Measurements from ENCODE around the gene FSTL4. TPM values are rescaled to one million over a fixed set of nuclear protein-coding genes. Genes with fewer than 3 reads are reported as not detected.

The FSTL4 gene
- total and polyA plus RNA-seq, 4 donors, result 0.08 to 1.4 (median 0.31) TPM

DNA sequence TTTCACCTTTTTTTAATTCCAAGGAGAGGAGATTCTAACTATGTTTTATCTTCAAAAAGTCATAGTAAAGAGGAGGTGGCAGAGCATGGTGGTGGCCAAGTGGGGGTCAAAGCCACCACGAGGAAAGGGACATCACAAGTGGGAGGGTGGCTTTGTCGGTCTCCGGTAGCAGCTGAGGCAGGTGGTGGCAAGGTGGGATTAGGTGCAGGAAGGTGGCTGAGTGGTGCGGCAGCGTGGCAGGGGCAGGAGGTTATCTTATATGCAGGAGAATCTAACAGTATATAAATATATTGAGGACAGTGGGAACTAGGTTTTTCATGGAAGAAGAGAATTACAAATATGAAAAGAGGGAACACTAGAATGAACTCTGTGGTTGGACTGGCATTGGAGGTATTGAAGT is 196.8 kb downstream of the FSTL4 start:
- 84 to 90% methylated on average over 5 of the region's 5 CpGs for WGBS, 2 donors
- ATAC-seq (ENCODE audit: insufficient read depth, low FRiP score) (no peak), DNase-seq (no peak)
- Histone ChIP-seq H3K4me3 (no peak overlapping the region), H3K9me3 (ENCODE audit: control insufficient read depth in 4 of 4, insufficient read depth in 3 of 4, low read length in 3 of 4) (no peaks in the 10 kb centered on the region), H3K27me3 (ENCODE audit: control insufficient read depth in 3 of 3, insufficient read depth in 3 of 3, low read length in 2 of 3) (peaks cover 0 to 26% (median 4%) of the 10 kb centered on the region in 3 donors), H3K4me1 (ENCODE audit: control insufficient read depth in 5 of 5, insufficient read depth in 5 of 5, low read length in 5 of 5) (no peaks in the 10 kb centered on the region), H3K27ac (ENCODE audit: low read depth in 1 of 2, low read length in 1 of 2) (no peak overlapping the region), H3K36me3 (ENCODE audit: control insufficient read depth in 4 of 4, insufficient read depth in 4 of 4, low read length in 4 of 4) (no peaks in the 10 kb centered on the region), H3K9ac (ENCODE audit: insufficient read depth in 1 of 2, low read length in 2 of 2) (no peak overlapping the region)
- no peak for TF ChIP-seq CTCF (IDR thresholded peaks at IDR 0.05; ENCODE audit: control extremely low read depth, extremely low read depth)

DNA sequence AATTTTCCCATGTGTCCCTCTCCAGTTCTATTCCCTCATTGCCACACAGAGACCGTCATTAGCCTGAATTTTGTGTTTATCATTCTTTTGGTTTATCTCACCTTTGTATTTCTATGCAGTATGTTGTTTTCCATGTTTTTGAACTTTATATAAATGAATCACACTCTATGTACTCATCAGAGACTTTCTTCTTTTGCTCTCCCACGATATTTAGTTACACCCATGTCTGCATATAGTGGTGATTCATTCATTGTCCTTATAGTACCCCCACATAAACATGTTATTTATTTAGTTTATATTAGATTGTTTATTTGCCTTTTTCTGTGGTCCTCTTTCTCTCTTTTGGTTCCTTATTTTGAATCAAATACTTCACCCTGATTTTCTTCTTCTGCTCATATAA is 199.7 kb downstream of the FSTL4 start:
- no peak for ATAC-seq (ENCODE audit: insufficient read depth, low FRiP score)
- no peak for DNase-seq
- WGBS, 2 donors, result 81 to 90% methylated on average over 2 of the region's 2 CpGs
- H3K36me3 ChIP-seq (ENCODE audit: control insufficient read depth in 4 of 4, insufficient read depth in 4 of 4, low read length in 4 of 4), result no peaks in the 10 kb centered on the region
- H3K4me1 ChIP-seq (ENCODE audit: control insufficient read depth in 5 of 5, insufficient read depth in 5 of 5, low read length in 5 of 5), result no peaks in the 10 kb centered on the region
- H3K27ac ChIP-seq (ENCODE audit: low read depth in 1 of 2, low read length in 1 of 2), result no peak overlapping the region
- peaks cover 0 to 28% (median 4%) of the 10 kb centered on the region in 3 donors for H3K27me3 ChIP-seq (ENCODE audit: control insufficient read depth in 3 of 3, insufficient read depth in 3 of 3, low read length in 2 of 3)
- no peak overlapping the region for H3K9ac ChIP-seq (ENCODE audit: insufficient read depth in 1 of 2, low read length in 2 of 2)
- no peak overlapping the region for H3K4me3 ChIP-seq
- no peak for TF ChIP-seq CTCF (IDR thresholded peaks at IDR 0.05; ENCODE audit: control extremely low read depth, extremely low read depth)
- H3K9me3 ChIP-seq (ENCODE audit: control insufficient read depth in 4 of 4, insufficient read depth in 3 of 4, low read length in 3 of 4), result no peaks in the 10 kb centered on the region

GRCh38 chr5:133410335-133410828 is 202.0 kb downstream of the FSTL4 start:
- DNase-seq (no peak), ATAC-seq (ENCODE audit: insufficient read depth, low FRiP score) (no peak)
- Histone ChIP-seq H3K4me3 (no peak overlapping the region), H3K9ac (ENCODE audit: insufficient read depth in 1 of 2, low read length in 2 of 2) (no peak overlapping the region), H3K4me1 (ENCODE audit: control insufficient read depth in 5 of 5, insufficient read depth in 5 of 5, low read length in 5 of 5) (no peaks in the 10 kb centered on the region), H3K9me3 (ENCODE audit: control insufficient read depth in 4 of 4, insufficient read depth in 3 of 4, low read length in 3 of 4) (no peaks in the 10 kb centered on the region), H3K27ac (ENCODE audit: low read depth in 1 of 2, low read length in 1 of 2) (no peak overlapping the region), H3K36me3 (ENCODE audit: control insufficient read depth in 4 of 4, insufficient read depth in 4 of 4, low read length in 4 of 4) (no peaks in the 10 kb centered on the region), H3K27me3 (ENCODE audit: control insufficient read depth in 3 of 3, insufficient read depth in 3 of 3, low read length in 2 of 3) (peaks cover 0 to 24% (median 4%) of the 10 kb centered on the region in 3 donors)
- no peak for TF ChIP-seq CTCF (IDR thresholded peaks at IDR 0.05; ENCODE audit: control extremely low read depth, extremely low read depth)
- WGBS, 2 donors, result 85 to 89% methylated on average over 12 of the region's 12 CpGs

DNA sequence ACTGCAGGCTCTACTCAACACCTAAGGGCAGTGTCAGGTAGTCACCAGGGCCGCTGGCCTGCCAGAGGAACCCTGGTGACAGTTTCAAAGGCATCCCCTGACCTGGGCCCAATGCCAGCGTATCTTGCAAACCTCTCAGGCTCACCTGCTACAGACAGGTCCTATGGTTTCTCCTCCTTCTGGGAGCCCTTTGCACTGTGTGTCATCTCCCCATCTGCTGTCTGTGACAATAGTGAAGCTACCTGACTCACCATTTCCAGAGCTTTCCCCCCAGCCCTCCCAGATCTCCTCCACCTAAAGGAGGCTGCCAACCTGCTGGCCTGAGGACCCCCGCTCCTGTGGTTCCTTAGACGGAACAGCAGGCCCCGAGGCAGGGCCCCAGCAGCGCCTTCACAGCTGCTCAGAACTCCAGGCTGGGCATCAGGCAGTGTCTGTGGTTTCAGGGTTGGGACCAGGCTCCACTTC is 203.1 kb downstream of the FSTL4 start:
- 88 to 93% methylated on average over 6 of the region's 6 CpGs for WGBS, 2 donors
- Histone ChIP-seq H3K36me3 (ENCODE audit: control insufficient read depth in 4 of 4, insufficient read depth in 4 of 4, low read length in 4 of 4) (no peaks in the 10 kb centered on the region), H3K9ac (ENCODE audit: insufficient read depth in 1 of 2, low read length in 2 of 2) (no peak overlapping the region), H3K4me3 (no peak overlapping the region), H3K4me1 (ENCODE audit: control insufficient read depth in 5 of 5, insufficient read depth in 5 of 5, low read length in 5 of 5) (no peaks in the 10 kb centered on the region), H3K27ac (ENCODE audit: low read depth in 1 of 2, low read length in 1 of 2) (no peak overlapping the region), H3K9me3 (ENCODE audit: control insufficient read depth in 4 of 4, insufficient read depth in 3 of 4, low read length in 3 of 4) (no peaks in the 10 kb centered on the region), H3K27me3 (ENCODE audit: control insufficient read depth in 3 of 3, insufficient read depth in 3 of 3, low read length in 2 of 3) (peaks cover 0 to 19% (median 3%) of the 10 kb centered on the region in 3 donors)
- DNase-seq (no peak), ATAC-seq (ENCODE audit: insufficient read depth, low FRiP score) (no peak)
- no peak for TF ChIP-seq CTCF (IDR thresholded peaks at IDR 0.05; ENCODE audit: control extremely low read depth, extremely low read depth)
